ENCODE results near the gene IQSEC1.

The IQSEC1 gene

DNA sequence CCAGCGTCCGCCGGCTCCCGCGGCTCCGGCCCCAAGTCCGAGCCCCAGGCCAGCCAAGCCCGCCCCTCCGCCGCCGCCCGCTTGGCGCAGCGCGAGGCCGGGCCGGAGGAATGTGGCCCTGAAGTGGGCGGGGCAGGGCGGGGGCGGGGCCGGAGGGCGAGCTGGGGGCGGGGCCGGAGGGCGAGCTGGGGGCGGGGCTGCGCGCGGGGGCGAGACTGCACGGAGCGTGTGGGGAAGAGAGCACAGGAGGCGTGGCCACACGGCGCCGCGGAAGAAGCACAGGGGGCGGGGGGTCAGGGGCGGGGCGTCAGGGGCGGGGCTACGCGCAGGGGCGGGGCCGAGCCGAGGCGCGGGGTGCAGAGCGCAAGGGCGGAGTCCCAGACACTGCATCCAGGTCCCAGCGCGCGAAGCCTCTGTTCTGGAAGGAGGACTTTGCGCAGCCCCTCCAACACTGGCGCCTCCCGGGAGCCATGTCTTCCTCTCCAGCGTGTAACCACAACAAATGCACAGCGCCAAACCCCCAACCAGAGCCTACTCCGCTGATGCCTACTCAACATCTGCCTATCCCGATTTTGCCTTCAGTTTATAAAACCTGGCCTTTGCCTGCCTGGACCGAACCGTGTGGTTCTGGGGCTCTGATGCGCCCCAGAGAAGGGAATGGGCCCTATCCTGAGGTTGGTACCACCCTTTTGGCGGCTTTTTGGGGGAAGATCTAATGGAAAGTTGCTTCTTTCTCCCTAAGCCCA, 105.5 kb downstream of the IQSEC1 start:
- peak; percentile 84 for DNase-seq (ENCODE audit: low read depth)

DNA sequence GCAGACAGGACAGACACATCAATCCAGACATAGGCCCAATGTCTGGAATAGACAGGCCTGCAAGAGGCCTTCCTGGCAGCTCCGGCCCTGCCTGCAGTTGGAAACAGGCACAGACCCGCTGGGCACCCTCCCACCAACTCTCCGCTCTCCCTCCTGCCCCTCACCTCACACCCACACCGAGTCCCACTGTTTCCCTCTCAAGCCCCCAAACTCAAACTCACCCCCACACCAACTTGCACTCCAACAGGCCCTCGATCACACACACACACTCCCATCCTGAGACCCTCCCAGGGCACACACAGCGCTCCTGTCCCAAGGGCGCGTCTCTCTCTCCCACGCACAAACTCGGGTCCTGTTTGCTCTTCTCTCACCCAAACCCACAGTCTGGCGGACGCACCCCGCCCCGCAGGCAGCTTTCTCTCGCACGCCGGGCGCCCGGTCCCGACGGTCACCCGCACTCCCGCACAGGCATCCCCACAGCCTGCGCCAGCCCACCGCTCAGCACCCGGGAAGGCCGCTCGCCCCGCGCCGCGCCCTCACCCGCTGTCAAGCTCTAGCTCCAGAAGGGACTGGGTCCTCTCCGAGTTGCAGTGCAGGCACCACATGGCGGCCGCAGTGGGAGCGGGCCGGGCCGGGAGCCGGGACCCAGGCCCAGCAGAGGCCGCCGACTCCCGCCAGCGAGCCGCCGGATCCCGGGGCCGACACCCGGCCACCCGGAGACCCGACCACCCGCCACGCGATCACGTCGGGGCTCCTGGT, 106.2 kb downstream of the IQSEC1 start:
- DNase-seq (ENCODE audit: low read depth): no peak

DNA sequence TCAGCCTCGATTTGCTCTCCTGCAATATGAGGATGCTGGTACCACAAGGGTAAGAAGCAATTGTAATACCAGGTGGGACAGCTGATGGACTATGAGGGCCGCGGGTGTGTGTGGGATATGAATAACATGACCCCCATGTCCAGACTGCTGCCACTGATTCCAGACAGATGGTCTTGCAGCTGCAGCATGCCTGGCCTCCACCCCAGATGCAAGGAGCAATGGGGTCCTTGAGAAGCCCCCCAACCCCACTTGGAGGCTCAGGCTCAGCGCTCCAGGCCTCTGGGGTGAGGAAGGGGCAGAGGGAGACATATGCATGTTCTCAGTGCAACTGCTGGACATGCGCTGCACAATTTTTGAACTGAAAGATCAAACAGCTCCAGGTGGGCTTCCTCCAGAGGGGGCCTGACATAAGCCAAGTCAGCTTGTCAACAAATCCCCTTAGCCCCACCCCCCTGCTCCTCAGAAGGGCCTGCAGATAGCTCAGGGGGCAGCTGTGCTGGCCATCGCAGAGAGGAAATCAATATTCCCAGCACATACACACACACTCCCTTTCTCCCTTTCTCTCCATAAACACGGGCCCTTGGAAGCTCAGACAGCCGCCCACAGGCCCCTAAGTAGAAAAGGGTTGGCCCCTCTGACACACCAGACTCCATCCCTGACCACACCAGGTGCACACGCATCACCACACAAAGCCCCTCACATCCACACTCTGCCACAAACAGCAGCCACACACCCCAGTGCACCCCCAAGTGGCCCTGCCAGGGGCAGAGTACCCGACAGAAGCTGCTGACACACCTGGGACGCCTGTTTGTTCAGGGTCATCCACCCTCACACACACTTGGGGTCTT, 107.0 kb downstream of the IQSEC1 start:
- no peak for DNase-seq (ENCODE audit: low read depth)

DNA sequence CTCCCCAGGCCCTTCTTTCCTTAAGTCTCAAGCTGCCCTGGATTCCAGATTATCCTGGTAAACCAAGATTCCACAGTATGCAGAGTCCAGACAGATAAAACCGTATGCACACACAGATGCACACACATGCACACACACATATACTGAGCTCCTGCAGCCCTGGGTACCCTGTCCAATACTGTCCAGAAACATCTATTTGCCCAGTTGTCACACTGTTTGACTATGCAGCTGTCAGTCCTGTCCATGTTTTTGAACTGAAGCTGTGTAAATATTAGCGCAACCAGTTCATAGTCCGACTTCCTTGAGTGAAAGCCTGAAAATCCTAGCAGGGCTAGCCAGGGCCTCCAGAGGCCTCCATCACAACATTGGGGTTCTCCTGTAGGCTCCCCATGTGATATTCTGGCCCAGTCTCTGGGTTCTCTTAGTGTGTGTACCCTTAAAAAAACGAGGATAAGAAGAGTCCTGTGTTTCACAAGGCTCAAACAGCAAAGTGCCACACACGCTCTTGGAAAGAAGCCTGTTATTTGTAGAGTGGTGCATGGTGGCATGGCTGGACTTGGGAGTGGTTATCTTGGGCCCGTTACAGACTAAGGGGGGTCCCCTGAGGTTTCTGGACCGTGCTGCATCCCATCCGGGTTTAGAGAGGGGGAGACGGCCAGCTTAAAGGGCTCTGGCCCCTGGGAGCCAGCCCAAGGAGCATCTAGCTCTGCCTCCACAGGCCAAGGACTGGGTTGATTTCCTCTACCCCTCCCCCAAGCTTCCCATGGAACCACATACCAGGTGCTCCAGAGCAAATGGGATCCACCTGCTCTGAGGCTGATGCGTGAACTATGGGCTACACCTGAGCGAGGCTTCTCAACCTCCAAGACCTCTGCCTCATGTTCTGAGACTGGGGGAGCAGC, 108.3 kb downstream of the IQSEC1 start:
- no peak for DNase-seq (ENCODE audit: low read depth)

DNA sequence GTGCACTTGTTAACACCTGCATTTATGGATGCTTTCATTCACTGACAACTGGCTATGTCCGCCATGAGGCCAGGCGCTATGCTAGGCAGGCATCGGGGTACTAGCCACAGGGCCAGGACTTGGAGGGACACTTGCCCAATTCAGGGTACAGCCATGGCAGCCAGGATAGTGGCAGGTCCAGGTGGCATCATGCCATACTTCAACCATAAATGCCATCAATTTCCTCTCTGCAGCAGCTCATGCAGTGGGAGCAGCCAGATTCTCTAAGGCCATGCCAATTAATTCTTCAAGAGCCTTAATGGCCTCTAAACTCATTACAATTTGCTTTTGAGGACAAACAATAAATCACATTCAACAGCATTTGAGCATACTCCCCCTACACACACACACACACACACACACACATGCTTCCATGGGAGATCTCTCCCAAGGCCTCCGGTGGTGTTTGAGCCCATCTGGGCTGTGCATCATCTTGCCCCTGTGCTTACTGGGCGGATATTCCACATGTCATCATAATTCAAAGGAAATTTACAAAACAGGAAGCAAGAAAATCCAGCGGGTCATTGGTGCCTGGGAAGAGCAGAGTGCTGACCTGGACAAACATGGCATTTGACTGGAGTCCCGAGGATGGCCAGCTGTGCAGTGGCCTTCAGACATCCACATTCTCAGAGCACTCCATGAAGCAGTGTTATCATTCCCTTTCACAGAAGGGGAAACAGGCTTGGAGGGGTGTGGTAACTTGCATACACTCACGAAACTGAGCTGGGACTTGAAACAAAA, 109.1 kb downstream of the IQSEC1 start:
- no peak for DNase-seq (ENCODE audit: low read depth)

DNA sequence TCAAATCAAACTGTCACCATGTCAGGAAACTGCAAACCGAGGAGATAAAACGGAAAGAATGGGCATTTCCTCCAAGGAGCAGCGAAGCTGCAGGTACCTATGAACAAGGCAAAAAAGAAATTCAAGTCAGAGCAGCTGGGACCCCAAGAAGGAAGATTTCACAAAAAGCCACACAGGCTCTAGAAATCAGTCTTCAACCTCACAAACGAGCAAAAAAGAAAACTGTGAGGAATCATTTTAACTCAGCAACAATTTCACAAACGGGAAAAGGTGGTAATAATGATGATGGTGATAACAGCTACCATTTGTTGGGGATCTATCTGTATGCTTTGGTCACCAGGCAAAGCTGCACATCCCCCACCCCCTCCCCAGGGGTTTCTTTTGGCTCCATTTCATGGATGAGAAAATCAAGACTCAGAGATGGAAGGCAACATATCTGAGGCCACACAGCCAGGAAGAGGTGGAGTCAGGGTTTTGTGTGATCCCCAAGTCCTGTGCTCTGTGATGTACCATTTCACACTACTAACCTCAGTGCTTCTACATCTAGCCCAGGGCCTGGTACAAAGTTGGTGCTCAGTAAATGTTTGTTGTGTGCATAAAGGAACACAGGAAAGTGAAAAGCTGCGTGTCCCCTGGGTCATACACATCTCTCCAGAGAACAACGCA, 109.9 kb downstream of the IQSEC1 start:
- no peak for DNase-seq (ENCODE audit: low read depth)

DNA sequence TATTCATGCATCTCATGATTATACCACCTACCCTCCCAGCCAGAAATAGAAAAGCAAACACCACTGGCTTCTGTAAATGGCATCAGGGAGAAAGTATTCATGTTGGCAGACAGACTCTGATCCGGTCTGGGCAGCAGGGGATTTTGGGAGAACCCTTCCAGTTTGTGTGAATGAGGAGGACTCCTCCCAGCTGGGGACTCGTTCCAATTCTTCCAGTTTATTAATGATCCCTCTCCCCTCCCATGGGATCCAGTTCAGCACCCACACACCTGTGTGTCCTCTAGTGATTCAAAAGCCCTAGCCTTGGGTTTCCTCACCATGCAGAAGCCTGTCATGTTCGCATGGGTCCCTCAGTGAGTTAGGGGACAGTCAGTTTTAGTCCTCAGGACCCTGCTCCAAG, 110.9 kb downstream of the IQSEC1 start:
- DNase-seq (ENCODE audit: low read depth): no peak

DNA sequence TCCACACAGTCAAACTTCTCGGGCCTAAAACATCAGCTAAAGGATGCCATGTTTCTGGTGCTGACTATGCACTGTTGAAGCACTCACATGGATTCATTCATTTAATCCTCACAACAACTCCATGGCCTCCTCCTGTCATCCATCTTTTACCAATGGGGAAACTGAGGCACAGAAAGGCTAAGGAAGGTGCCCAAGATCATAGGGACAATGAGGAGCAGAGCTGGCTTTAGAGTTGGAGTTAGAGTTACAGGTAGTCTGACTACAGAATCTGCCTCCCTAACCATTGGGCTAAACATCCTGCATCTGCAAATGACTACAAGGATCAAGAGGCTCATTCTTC, 111.6 kb downstream of the IQSEC1 start:
- DNase-seq (ENCODE audit: low read depth): no peak

DNA sequence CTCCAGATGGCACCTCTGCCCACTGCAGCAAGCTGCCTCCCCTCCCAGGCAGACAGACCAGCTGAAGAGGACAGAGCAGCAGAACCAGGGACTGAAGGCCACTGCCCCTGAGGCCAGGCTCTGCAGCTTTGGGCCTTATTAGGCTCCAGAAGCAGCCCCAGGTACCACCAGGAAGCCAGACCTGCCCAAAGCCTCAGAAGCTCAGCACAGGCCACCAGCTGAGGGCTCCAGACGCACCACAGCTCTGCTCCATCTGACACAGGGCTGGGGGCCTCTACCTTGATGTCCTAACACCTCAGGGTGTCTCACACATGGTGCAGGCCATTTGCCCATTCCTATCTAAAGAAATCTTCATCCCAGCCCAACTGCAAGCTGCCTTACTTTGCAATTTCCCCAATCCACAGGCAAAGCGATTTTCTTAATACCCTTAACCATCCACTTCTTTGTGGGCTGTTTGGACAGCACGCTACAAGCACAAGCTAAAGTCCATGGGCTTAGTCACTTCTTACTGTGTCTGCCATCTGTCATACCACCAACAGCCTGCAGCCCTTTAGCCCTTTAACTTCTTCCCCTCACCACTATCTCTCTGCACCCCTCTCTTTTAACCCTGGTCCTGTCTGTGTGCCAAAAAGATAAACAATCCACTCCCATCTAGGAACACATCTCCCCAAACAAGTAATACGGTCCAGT, 112.1 kb downstream of the IQSEC1 start:
- DNase-seq (ENCODE audit: low read depth): no peak

DNA sequence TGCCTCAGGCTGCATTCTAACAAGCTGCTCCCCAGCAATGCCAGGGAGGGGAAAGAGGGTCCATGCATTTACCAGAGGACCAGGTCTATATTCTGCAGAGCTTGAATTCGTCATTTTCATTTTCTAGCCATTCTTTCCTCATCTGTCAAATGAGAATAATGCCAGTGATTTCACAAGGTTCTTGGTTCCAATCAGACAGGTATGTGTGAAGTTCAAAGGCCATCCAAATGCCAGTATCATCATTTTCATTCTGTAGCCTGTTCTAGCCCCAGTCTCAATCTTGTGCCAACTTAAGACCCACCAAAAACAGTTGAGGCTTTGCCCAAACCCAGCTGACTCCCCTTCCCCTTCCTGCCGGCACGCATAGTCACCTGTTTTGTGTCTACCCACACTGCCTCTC, 112.7 kb downstream of the IQSEC1 start:
- no peak for DNase-seq (ENCODE audit: low read depth)

DNA sequence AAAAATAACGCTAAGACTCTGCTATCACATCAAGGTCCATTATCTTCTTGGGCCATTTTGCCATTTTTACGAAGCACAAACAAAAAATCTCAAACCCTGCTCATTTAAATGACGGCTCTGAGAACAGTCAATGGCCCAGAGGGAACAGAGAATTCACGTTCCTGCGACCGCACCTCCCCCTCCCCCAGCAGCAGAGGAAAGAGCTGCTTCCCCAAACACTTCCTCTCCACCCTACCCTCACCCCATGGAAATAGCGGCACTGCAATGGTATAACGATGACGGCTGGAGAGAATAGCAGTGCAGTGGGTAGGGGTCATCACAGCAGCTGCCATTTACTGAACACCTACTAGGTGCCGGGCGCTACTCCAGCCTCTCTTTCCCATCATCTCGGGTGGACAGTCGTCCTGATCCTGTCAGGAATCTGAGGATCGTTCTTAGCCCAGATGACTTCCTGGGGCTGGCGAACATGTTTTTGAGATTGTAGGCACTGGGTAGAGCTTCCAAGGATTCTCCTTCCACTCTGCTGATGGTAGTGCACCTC, 113.3 kb downstream of the IQSEC1 start:
- DNase-seq (ENCODE audit: low read depth): no peak

DNA sequence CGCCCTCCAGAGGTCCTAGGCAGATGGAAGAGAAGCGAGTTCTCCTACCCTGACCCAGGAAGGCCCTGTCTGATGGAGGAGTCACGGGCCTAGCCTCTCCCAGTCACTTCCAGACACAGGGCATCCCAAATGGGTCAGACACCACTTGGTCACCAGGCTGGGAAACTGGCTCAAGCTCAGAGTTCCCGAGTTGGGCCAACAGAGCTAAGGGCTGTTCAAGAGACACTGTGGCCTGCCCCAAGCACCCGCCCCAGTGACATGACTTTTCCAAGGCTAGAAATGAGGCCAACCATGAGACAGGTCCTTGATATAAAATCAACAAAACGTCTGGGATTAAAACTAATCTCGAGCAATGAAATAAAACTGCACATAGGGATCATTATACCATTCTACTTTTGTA, 113.8 kb downstream of the IQSEC1 start:
- no peak for DNase-seq (ENCODE audit: low read depth)

DNA sequence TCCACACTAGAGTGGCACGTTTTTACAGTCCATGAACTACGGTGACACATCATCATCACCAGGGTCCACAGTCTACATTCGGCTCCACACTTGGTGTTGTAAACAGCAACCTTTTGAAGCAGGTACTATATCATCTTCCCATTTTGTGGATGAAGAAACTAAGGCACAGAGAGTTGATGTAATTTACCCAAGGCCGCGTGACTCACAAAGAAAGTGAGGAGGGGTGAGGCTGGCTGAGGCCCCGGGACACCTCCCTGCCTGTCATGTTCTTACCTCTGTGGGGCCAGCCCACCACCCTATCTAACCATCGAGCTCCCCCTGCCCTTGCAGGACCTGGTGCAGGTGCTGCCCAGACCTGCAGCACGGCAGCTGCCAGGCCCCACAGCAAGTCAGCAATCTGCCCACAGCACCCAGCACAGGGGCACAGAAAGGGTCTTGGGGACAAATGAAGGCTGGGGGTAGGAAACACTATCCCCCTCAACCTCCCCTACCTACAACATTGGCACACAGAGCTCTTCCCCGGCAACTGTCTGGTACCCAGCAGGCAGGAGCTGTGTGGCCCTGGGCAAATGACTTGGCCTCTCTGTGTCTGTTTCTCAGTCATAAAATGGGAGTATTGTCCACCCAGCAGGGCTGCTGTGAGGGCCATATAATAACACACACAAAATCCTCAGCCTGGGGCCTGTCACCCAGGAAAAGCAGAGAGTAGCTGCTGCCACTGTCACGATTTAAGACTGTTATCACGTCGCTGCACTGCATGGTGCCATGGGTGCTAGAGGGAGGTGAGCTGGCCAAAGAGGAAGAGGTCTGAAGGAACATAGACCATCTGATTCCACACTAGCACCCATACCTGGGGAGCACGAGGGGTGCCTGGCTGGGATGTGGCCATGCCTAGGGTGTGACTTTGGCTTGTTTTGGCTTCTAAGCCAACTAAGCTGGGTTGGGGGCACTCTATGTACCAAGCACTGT, 115.1 kb downstream of the IQSEC1 start:
- DNase-seq (ENCODE audit: low read depth): no peak

DNA sequence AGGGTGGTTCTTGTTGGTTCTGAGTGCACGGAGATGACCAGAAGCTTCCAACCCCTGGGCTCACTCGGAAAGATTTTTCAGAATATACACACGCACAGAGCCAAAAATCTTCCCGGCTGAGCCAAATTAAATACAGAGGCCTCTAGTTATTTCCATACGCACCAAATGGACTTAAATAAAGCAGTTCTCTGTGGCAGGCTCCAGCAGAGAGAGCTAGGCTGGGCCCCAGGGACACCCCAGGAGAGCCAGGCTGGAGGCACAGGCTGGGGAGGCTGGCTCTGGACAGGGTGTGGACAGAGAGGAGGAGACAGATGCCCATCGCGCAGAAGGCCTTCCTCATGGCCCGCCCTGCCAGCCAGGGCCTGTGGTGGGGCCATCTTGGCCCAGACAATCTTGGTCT, 115.9 kb downstream of the IQSEC1 start:
- no peak for DNase-seq (ENCODE audit: low read depth)

DNA sequence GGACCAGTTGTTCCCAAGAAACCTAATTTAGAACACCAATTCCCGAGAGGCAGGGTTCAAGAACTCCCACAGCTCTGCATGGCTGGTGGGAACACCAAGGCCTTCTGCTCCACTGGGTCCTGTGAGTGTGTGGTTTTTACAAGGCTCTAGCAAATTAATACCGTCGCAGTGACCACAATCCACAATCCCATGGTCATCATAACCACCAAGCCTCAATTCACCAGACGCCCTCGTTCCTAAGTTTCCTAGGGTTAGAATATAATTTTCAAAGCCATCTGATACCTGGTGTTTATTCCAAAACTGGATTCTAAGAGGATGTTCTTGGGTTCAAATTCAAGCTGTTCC, 116.9 kb downstream of the IQSEC1 start:
- no peak for DNase-seq (ENCODE audit: low read depth)

DNA sequence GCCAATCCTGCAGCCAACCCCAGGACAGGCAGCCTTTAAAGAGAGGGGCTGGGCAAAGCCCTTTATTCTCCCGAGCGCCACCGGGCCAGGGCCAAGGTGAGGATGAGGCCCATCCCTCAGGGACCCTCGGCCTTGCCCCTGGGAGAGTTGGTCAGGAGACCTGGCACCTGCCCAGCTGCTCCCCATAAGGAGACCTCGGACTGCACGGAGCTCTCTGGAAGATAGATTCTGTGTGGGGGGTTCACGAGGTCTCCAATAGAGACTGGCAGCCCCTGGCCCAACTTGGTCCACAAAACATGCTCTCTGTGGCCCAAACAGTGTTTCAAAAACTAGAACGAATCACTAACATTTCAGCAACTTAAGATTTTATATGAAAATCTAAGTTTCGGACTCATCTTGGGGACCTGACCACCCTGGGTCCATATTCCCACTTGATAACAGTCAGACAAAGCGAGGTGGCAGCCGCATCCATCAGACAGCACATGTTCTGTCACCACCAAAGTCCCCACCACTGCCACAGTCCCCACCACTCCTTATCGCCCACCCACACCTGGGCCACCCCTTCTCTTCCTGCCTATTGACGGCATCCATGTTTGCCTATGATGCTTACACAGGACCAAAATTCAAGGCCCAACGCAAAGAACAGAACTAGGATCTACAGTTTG, 117.4 kb downstream of the IQSEC1 start:
- no peak for DNase-seq (ENCODE audit: low read depth)

DNA sequence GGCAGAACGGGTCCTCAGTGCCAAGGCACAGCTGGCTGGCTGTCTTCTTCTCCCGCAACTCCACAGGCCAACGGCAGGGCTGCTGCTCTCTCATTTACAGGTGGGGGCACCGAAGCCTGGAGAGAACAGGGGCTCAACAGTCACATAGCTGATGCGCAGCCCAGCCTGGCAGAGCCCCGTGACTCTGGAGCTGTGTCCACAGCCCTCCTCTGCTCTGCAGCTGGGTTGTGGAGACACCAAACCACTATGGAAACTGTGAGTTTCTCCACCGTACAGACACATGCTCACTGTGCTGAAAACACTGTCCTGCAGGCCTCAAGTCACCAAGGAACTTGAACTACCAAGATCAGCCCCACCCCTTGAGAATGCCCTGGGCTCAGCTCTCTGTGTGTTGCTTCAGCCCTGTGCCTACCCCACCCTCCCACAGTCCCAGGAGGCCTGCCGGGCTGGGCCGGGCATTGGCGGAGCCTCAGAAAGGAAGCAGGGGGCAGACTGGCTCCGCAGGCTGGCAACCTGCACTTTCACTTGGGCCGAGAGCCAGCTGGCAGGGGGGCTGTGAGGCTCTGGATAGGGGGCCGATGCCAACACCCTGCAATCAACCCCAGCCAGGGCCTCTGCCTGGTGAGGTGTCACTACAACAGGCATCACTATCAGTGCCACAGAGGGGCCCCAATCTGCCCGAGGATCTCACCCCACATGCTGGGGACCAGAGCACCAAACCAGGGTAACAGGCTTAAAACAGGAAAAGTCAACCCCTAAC, 118.2 kb downstream of the IQSEC1 start:
- no peak for DNase-seq (ENCODE audit: low read depth)
